GM23338 (cell line): Measurements from ENCODE around the gene VPREB3. TPM values are rescaled to one million over a fixed set of nuclear protein-coding genes. Genes with fewer than 3 reads are reported as not detected.

Experiments
- ATAC-seq: fragments of 200-7000 bp; cut with Tn5 transposase; 3 replicates; pipeline ENCODE4 v1.9.1; 2020
- DNase-seq: peaks from one replicate; pipeline ENCODE4 v3.0.0-alpha.2; 2015; ENCODE audit warnings: low spot score
- H2AFZ ChIP-seq: fragments of 200-600 bp; sonication (generic); 2 replicates; pipeline ENCODE4 v1.8.0; 2016; ENCODE audit warnings: antibody characterized with exemption, mild to moderate bottlenecking, moderate library complexity
- H3F3A ChIP-seq: fragments of 200-600 bp; sonication (generic); replicated peaks from 2 replicates; pipeline ENCODE4 v1.8.0; 2017; ENCODE audit warnings: antibody characterized with exemption, mixed run types, low read depth
- H3K27ac ChIP-seq: fragments of 200-600 bp; sonication (generic); 2 replicates; pipeline ENCODE4 v1.6.1; 2016; ENCODE audit warnings: low read depth
- H3K27me3 ChIP-seq: fragments of 200-600 bp; sonication (generic); 2 replicates; pipeline ENCODE4 v1.8.0; 2016; ENCODE audit warnings: mild to moderate bottlenecking, mixed run types, moderate library complexity; ENCODE audit not compliant: insufficient read depth
- H3K36me3 ChIP-seq: fragments of 200-600 bp; sonication (generic); 2 replicates; pipeline ENCODE4 v1.8.0; 2016; ENCODE audit warnings: mild to moderate bottlenecking; ENCODE audit not compliant: insufficient read depth
- H3K4me1 ChIP-seq: fragments of 200-600 bp; sonication (generic); 2 replicates; pipeline ENCODE4 v1.8.0; 2016; ENCODE audit warnings: mild to moderate bottlenecking, moderate library complexity; ENCODE audit not compliant: insufficient read depth
- H3K4me2 ChIP-seq: fragments of 200-600 bp; sonication (generic); 2 replicates; pipeline ENCODE4 v1.7.1; 2017; ENCODE audit warnings: mixed run types
- H3K4me3 ChIP-seq: fragments of 200-600 bp; sonication (generic); 2 replicates; pipeline ENCODE4 v1.6.1; 2016; ENCODE audit warnings: mixed run types
- H3K79me2 ChIP-seq: fragments of 200-600 bp; sonication (generic); replicated peaks from 2 replicates; pipeline ENCODE4 v1.8.0; 2017; ENCODE audit warnings: mild to moderate bottlenecking; ENCODE audit not compliant: insufficient read depth
- H3K9me2 ChIP-seq: fragments of 200-600 bp; sonication (generic); 2 replicates; pipeline ENCODE4 v1.8.0; 2017; ENCODE audit not compliant: insufficient read depth
- H4K20me1 ChIP-seq: fragments of 200-600 bp; sonication (generic); replicated peaks from 2 replicates; pipeline ENCODE4 v1.8.0; 2017; ENCODE audit warnings: mild to moderate bottlenecking; ENCODE audit not compliant: insufficient read depth
- H3K27ac Mint-ChIP-seq: 2 replicates; pipeline ENCODE4 v1.8.0; 2020; ENCODE audit warnings: inconsistent platforms, mild to moderate bottlenecking, moderate library complexity, mixed read lengths
- H3K27me3 Mint-ChIP-seq: 3 replicates; pipeline ENCODE4 v1.8.0; 2022; ENCODE audit warnings: low read depth, mild to moderate bottlenecking, moderate library complexity, mixed read lengths, inconsistent platforms; ENCODE audit not compliant: insufficient read depth, poor library complexity
- H3K36me3 Mint-ChIP-seq: 3 replicates; pipeline ENCODE4 v1.8.0; 2021; ENCODE audit warnings: low read depth, mild to moderate bottlenecking, inconsistent platforms, moderate library complexity, mixed read lengths
- H3K4me1 Mint-ChIP-seq: 3 replicates; pipeline ENCODE4 v1.8.0; 2020; ENCODE audit warnings: mild to moderate bottlenecking, inconsistent platforms, mixed read lengths
- H3K4me3 Mint-ChIP-seq: 3 replicates; pipeline ENCODE4 v1.8.0; 2021; ENCODE audit warnings: moderate library complexity, mild to moderate bottlenecking, inconsistent platforms, mixed read lengths
- H3K9me3 Mint-ChIP-seq: 3 replicates; pipeline ENCODE4 v1.8.0; 2020; ENCODE audit warnings: moderate library complexity, mild to moderate bottlenecking, inconsistent platforms, mixed read lengths
- EZH2 ChIP-seq: fragments of 200-600 bp; sonication (generic); IDR thresholded peaks from one replicate; pipeline ENCODE4 v1.8.0; 2017; ENCODE audit warnings: antibody characterized with exemption, mild to moderate bottlenecking, low read depth; ENCODE audit not compliant: unreplicated experiment
- NANOG ChIP-seq: IDR thresholded peaks from 2 replicates; pipeline ENCODE4 v1.6.1; 2016; ENCODE audit warnings: antibody characterized with exemption, borderline replicate concordance
- REST ChIP-seq: IDR thresholded peaks from one replicate; pipeline ENCODE4 v1.6.1; 2018; ENCODE audit warnings: antibody characterized with exemption; ENCODE audit not compliant: unreplicated experiment
- ZNF114 ChIP-seq: fragments of 250-450 bp; sonication (Bioruptor Pico); IDR thresholded peaks from 2 replicates; pipeline ENCODE4 v1.5.0; 2020; ENCODE audit warnings: mild to moderate bottlenecking, moderate library complexity
- ZNF331 ChIP-seq: fragments of 250-450 bp; sonication (Bioruptor Pico); IDR thresholded peaks from 2 replicates; pipeline ENCODE4 v1.5.0; 2020; ENCODE audit warnings: low read depth, mild to moderate bottlenecking, moderate library complexity
- ZNF462 ChIP-seq: fragments of 250-450 bp; sonication (Bioruptor Pico); IDR thresholded peaks from 2 replicates; pipeline ENCODE4 v1.5.0; 2020; ENCODE audit warnings: mild to moderate bottlenecking, moderate library complexity
- polyA plus RNA-seq: library from polyadenylated mRNA; unstranded; fragments of >200 nt; fragmentation: Nextera tagmentation; extraction: Ambion mirVana; gene quantifications from 2 replicates; pipeline ENCODE4 v1.2.1, GENCODE V29; 2016
- total RNA-seq: library from RNA; depleted of rRNA; stranded (reverse); fragments of >200 nt; shearing (Covaris generic); gene quantifications from 2 replicates; pipeline ENCODE4 v1.2.3, GENCODE V29; 2014

Gene VPREB3
- total and polyA plus RNA-seq, 2 experiments from 2014 or later: 1.1 TPM; not detected in 1

GRCh38 chr22:23779083-23779482 lies 24.9 kb upstream of the VPREB3 start:
- H3K4me1 ChIP-seq: no peaks in the 10 kb centered on the region
- H3K9me2 ChIP-seq: no peaks in the 10 kb centered on the region
- Mint-ChIP-seq H3K27me3 (peaks cover 11% of the 10 kb centered on the region), H3K27ac (no peak overlapping the region), H3K9me3 (no peaks in the 10 kb centered on the region), H3K4me3 (no peak overlapping the region), H3K4me1 (peaks cover 6% of the 10 kb centered on the region), H3K36me3 (no peaks in the 10 kb centered on the region; the same call in 2 of the 3 replicates)
- no peak overlapping the region for H3K4me3 ChIP-seq
- no peaks in the 10 kb centered on the region for H4K20me1 ChIP-seq
- DNase-seq: no peak
- peaks cover 7% of the 10 kb centered on the region for H3K27me3 ChIP-seq
- no peak for ATAC-seq
- no peak overlapping the region for H3K27ac ChIP-seq
- TF ChIP-seq NANOG: no peak
- no peak for TF ChIP-seq EZH2
- TF ChIP-seq ZNF462 (CRISPR knock-in tag): no peak
- no peak for TF ChIP-seq REST
- TF ChIP-seq ZNF331 (CRISPR knock-in tag): no peak
- TF ChIP-seq ZNF114 (CRISPR knock-in tag): no peak
- no peaks in the 10 kb centered on the region for H3K36me3 ChIP-seq
- no peak overlapping the region for H2AFZ ChIP-seq
- no peak overlapping the region for H3K4me2 ChIP-seq
- no peaks in the 10 kb centered on the region for H3K79me2 ChIP-seq
- 0 out of 2 replicates have a peak, but pooled peaks cover 4% of the 10 kb centered on the region for H3F3A ChIP-seq
